Activated T-helper 1 cell treated with anti-CD3 and anti-CD28 coated beads, Interleukin-2, amount 50 U/mL, for 16 hours (primary cell): ENCODE data around the gene ALKBH5.

Experiments used
- DNase-seq, 2 donors: peaks; one replicate each; pipeline ENCODE4 v3.0.0-alpha.2; 2020; ENCODE audit warnings: low read depth in 1 of 2, low spot score in 1 of 2

The ALKBH5 gene

GRCh38 chr17:18183334-18184142, at the start of gene ALKBH5:
TSS of gene ALKBH5 (plus strand) at chr17:18183828. CDS start at chr17:18184244, 416 bp downstream.
- peak; percentile 90 to 96 for DNase-seq

DNA sequence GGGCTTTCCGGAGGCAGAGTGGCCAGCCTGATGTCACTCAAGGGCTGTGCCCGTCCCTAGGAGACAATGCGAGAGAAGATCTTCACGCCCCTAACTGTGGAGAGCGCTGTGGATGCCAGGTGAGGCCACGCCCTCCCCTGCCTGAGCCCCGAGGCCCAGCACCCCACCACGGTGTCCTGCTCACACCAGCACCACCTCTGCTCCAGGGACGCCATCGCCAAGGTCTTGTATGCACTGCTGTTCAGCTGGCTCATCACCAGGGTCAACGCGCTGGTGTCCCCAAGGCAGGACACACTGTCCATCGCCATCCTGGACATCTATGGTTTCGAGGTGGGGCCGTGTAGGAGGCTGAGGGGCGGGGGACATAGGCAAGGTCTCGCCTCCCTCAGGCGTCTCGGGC, 47.3 kb upstream of the ALKBH5 start:
- DNase-seq, result no peak

GRCh38 chr17:18138065-18138749, 45.4 kb upstream of the ALKBH5 start:
- no peak for DNase-seq

DNA sequence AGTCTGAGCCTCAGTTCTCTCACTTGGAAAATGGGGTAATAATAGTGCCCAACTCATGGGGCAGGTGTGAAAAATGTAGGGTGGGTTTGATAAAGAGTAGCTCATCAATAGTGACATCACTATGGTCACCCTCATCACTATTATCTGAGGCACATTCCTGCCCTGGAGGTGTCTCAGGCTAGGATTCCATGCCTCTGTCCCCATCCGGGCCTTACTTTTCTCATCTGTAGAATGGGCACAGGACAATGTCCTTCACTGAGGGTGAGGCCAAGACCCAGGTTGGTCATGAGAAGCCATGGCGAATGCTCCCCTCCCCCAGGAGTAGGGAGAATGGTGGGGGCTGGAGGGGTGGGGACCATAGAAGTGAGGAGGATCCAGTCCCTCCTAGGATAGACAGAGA, 44.5 kb upstream of the ALKBH5 start:
- DNase-seq, result no peak

DNA sequence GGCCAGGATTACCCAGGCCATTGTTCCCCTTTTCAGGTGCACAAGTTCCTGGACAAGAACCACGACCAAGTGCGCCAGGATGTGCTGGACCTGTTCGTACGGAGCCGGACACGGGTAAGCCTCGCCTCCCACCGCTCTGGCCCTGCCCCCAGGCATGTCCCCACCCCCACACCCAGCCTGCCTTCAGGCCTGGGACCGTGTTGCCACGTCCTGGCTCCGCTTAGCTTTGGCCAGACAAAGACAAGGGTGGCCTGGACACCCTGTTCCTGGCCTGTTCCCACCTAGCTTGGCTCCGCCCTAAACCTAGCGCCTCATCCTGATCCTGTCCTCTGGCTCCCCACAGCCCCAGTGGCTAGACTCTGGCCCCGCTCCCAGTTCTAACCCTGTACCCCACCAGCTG, 44.1 kb upstream of the ALKBH5 start:
- DNase-seq, result no peak

- DNase-seq, result no peak
Observed at GRCh38 chr17:18139949-18140348, 43.7 kb upstream of the ALKBH5 start.

DNA sequence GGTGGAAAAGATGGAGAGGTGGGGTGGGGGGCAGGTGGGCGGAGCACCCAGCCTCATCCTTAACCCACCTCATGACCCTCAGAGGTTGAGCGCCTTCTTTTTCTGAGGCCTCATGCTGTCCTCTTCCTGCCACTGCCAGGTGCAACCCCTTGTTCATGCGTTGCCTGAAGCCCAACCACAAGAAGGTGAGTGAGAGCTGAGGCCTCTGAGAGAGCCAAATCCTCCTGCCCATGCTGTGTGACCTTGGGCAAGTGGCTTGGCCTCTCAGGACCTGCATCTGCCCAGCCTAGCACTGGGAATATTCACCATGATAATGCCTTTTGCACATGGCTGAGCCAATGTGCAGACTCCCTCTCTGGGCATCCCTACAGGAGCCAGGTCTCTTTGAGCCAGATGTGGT, 43.0 kb upstream of the ALKBH5 start:
- no peak for DNase-seq

DNA sequence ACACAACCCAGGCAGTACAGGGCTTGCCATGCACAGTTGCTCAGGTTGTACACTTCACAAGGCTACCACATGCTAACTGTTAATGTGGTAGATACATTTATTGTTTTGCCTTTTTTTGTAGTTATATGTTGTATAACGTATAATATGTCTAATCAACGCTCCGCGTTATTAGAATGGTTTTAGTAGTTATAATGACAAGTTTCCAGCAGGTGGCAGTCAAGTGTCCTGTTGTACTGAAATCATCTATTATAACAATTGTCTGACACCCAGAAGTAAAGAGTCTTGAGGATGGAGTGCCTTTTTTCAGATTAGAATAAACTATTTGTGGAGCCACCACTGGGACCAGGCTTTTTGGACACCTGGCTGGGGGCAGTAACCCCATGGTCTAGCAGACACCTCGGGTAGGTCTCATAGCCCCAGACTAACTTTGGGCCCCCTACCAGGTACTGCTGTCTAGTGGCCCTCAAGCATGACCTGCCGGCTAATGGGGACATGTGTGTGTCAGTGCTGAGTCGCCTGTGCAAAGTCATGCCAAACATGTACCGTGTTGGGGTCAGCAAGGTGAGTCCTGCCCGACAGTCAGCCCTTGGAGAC, 42.3 kb upstream of the ALKBH5 start:
- no peak for DNase-seq

DNA sequence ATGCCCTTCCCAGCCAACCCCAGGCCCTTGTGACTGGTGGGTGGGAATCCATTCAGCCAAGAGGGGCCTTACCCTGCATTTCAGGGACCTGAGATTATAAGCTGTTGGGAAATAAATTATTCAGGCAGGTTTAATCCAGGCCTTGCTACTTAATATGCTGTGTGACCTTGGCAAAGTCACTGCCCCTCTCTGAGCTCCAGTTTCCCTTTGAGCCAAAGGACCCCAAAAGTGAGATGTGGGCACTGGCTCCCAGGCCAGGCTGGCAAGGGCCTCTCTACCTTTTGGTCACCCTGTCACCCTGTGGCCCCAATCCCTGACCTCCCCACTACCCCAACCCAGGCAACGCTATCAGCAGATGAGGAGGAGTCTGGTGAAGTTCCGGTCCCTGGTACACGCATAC, 41.2 kb upstream of the ALKBH5 start:
- DNase-seq, result no peak

GRCh38 chr17:18143044-18143936, 40.3 kb upstream of the ALKBH5 start:
- DNase-seq, result no peak

GRCh38 chr17:18144261-18144660, 39.4 kb upstream of the ALKBH5 start:
- no peak for DNase-seq

- DNase-seq, result no peak
Observed at GRCh38 chr17:18144855-18145254, 38.8 kb upstream of the ALKBH5 start.

DNA sequence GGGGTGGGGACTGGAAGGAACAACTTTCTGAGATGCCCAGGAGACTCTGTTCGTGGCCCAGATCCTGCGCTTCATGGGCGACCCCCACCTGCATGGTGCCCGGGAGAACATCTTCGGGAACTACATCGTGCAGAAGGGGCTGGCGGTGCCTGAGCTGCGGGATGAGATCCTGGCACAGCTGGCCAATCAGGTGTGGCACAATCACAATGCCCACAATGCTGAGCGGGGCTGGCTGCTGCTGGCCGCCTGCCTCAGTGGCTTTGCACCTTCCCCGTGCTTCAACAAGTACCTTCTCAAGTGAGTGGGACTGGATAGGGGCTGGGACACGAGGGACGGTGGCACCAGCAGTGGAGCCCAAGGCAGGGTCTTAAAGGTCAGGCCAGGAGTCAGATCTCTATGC, 37.8 kb upstream of the ALKBH5 start:
- DNase-seq, result no peak

DNA sequence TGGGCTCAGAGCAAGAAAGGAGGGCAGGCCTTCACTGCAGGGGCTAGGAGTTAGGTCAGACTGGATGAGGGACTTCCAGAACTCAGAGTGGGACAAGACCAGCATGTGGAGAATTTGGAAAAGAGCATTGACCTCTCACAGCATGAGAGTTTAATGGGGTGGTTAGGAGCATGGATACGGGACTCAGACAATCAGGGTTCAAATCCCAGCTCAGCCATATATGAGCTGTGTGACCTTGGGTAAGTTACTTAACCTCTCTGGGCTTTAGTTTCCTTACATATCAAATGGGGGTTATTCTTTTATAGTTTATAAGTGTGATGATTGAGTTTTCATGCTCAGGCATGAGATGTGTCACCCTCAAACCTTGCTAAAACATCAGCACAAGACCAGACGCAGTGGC, 37.4 kb upstream of the ALKBH5 start:
- no peak for DNase-seq

DNA sequence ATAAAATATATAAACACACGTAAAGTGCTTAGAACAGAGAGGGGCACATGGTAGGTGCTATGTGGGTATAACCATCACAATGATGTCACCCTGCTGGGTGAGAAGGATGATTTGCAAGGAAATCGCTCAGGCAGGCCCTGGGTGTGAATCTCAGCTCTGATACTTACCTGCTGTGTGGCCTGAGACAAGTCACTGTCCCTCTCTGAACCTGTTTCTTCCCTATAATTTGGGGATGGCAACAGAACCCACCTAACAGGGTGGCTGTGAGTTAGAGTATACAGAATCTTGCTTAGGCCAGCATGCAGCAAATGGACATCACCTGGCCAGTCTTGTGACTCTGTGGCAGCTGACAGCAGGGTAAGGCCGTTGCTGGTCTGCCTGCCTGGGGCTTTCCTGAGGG, 36.6 kb upstream of the ALKBH5 start:
- DNase-seq, result no peak

- no peak for DNase-seq
Observed at GRCh38 chr17:18148586-18148985, 35.0 kb upstream of the ALKBH5 start.

GRCh38 chr17:18151290-18151689, 32.3 kb upstream of the ALKBH5 start:
- DNase-seq, result no peak

- DNase-seq, result no peak
Observed at GRCh38 chr17:18155179-18155578, 28.4 kb upstream of the ALKBH5 start.

GRCh38 chr17:18156171-18156975, 27.3 kb upstream of the ALKBH5 start:
- no peak for DNase-seq

DNA sequence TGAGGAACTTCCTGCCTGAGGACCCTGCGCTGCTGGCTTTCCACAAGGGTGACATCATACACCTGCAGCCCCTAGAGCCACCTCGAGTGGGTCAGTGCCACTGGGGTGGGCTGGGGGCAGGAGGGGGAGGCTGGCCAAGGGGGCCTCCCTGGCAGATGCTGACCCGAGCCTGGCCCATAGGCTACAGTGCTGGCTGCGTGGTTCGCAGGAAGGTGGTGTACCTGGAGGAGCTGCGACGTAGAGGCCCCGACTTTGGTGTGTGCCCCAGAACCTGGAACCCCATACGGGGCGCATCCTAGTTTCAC, 26.7 kb upstream of the ALKBH5 start:
- no peak for DNase-seq
